ENCODE measurements around the gene ST8SIA6.
"Not testable (repeated sequence)": the region's sequence is repeated elsewhere in the genome, so short reads cannot be mapped to it uniquely, and the experiment has no call there.

ST8SIA6 gene

GRCh38 chr10:17456032-17456548 lies 1.7 kb upstream of the ST8SIA6 start:
- no peak for DNase-seq (ENCODE audit: low read depth)

- DNase-seq (ENCODE audit: low read depth) = no peak
Measured at GRCh38 chr10:17455015-17455520, 673 bp upstream of the ST8SIA6 start.

- no peak for DNase-seq (ENCODE audit: low read depth)
Measured at GRCh38 chr10:17453373-17454091, 863 bp downstream of the ST8SIA6 start.

DNA sequence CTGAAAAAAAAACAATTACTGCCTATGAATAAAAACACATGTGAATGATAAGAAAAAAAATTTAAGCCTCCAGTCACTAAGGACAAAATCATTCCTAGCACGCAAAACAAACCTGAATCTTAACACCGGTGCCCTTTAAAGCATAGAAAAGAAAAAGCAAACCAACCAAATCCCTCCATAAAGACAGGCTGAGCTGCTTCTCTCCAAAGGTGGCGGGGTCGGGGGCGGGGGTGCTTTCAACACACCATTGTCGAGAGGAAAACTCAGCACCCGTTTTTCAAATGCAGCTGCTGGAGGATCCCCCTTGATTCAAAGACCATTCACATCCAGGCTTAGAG lies 1.4 kb downstream of the ST8SIA6 start:
- DNase-seq (ENCODE audit: low read depth) = no peak

DNA sequence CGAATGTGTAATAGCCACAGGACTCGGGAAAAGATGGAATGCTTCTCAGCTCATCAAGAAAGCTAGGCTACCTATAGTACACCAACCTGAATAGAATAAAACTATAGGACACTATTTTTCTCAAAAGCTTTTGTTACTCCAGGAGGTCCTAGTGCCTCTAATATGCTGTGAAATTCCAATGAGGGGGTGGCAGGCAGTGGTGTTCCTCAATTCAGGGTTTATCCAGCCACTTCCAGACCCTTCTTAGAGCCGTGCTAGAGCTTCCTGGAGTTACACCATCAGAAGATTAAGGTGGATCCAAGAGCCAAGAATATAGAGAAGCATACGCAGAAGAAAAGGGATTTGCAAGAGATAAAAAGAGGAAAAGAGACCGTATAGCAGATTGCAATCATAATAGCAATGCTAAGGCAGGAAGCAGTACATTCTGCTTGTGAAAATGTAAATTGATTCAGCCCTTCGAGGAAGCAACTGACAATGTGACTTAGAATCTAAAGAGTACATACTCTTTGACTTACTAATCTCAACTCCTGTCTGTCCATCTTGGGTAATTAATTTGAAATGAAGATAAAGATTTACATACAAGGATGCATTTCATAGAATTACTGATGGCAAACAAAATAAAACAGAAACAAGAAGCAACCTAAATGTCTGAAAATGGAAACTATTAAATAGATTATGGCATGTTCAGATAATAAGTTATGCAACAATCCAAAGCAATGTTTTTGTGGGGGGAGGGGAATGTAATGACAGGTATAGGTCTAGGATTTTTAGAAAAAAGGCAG lies 2.1 kb downstream of the ST8SIA6 start:
- DNase-seq (ENCODE audit: low read depth) = no peak

DNA sequence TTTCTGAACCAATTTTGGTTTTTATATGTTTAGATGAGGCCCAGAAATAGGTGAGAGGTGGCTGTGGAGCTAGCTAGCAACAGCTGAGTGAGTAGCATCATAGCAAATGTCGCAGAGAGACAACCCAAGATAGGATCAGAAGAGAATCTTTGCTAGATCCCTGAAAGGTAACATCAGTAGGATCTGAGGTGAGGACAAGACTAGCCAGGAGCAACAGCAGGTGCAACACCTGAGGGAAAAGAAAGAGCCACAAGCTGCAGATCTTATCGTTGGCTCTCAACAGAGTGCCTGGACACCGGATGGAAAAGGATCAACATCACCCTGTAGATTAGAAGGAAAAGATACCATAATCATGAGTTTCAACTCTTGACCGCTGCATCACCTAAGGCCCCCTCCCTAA lies 4.4 kb downstream of the ST8SIA6 start:
- DNase-seq (ENCODE audit: low read depth) = no peak

- no peak for DNase-seq (ENCODE audit: low read depth)
Measured at GRCh38 chr10:17445400-17445998, 8.9 kb downstream of the ST8SIA6 start.

- no peak for DNase-seq (ENCODE audit: low read depth)
Measured at GRCh38 chr10:17444388-17444714, 10.0 kb downstream of the ST8SIA6 start.

DNA sequence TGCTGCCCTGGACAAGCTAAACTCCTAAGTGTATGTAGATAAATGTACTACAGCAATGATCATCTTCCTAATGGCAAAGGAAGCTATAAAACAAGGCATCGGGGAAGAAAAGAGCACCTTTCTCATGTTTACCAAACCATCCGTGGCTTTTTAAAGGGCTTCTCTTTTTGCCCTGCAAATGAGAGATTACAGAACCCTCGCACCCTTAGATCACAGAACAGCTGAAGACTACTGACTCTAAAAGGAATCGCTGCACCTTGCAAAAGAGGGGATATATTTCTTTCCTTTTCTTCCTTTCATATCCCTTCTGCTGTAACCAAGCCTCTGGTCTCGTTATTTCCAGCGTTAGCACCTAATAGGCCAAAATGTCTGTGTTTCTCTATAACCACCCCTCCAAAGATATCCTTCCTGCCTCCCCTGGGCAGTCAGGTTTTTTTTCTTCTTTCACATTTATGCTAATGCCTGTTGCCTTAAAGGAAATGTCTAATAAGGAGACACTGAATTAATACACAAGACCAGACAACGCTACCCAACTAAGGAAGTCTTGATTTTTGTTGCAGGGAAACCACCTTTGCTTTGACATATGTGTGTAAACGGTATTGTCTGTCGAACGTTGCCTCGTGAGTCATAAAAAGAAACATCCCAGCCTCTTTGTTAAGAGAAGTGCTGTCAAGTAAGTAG lies 10.5 kb downstream of the ST8SIA6 start:
- DNase-seq (ENCODE audit: low read depth) = no peak

- no peak for DNase-seq (ENCODE audit: low read depth)
Measured at GRCh38 chr10:17438583-17438982, 15.8 kb downstream of the ST8SIA6 start.

- not testable (repeated sequence) for DNase-seq (ENCODE audit: low read depth)
Measured at GRCh38 chr10:17436578-17436977, 17.8 kb downstream of the ST8SIA6 start.

DNA sequence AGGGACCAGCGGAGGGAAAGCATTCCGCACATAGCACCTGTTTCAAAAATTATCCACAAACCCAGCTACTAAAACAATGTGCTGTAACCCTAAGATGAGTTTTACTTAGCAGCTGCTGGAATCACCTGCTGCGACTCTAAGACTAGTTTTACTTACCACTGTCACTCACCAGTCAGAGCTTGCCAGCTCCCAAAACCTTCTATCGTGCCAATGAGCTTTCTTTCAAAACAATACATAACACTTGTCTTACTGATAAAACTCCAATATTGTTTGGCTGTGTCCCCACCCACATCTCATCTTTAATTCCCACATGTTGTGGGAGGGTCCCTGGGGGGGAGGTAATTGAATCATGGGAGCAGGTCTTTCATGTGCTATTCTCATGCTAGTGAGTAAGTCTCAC lies 18.4 kb downstream of the ST8SIA6 start:
- DNase-seq (ENCODE audit: low read depth) = no peak

DNA sequence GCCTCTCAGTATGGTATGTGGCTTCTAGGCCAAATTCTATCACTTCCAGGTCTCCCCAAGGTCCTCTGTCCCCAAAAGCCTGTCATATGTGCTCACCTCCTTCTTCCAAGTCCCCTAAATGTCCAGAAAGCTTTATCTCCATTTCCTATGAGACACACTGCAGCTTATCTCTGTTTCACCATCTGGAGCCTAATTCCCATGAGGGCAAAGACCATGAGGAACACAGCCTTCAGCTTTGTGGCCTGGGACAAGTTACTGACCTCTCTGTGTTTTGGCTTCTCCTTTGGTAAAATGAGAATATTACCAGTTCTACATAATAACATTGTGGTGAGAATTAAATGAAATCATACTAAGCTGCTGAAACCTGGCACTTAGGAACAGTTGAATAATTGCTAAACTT lies 19.2 kb downstream of the ST8SIA6 start:
- no peak for DNase-seq (ENCODE audit: low read depth)

DNA sequence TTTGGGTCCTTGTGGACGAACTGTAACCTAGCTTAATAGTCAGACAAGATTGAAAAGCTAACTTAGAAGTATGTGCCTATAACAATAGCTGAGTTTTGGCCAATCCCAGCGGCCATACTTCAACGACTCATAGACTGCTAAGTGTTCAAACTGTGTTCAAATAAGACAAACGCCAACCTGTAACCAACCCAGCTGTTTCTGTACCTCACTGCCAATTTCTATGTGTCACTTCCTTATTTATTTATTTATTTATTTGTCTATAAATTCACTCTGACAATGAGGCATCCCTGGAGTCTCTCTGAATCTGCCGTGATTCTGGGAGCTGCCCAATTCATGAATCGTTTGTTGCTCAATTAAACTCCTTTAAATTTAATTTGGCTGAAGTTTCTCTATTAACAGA lies 21.7 kb downstream of the ST8SIA6 start:
- DNase-seq (ENCODE audit: low read depth) = no peak

DNA sequence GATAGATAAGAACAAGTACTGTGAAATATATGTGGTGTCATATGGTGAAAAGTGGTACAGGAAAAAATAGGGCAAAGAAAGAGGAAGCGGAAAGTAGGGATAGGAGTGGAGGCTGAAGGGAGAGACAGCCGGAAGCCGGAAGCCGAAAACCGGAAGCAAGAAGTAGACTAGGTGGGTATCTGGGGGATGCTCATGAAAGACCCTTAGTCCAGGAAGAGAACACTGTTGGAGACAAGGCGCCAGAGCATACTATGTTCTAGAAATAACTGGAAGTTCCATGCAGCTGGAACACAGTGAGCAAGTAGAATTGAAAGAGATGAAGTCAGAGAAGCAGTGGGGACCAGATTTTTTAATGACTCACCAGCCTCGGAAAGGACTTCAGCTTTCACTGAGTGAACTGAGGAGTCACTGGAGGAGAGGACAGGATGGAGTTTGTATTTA lies 22.5 kb downstream of the ST8SIA6 start:
- DNase-seq (ENCODE audit: low read depth) = peak; percentile 20

- peak; percentile 52 for DNase-seq (ENCODE audit: low read depth)
Measured at GRCh38 chr10:17430647-17431355, 23.6 kb downstream of the ST8SIA6 start.

- DNase-seq (ENCODE audit: low read depth) = no peak
Measured at GRCh38 chr10:17429490-17429889, 24.9 kb downstream of the ST8SIA6 start.

GRCh38 chr10:17428351-17429097 lies 25.9 kb downstream of the ST8SIA6 start:
- DNase-seq (ENCODE audit: low read depth) = no peak

- no peak for DNase-seq (ENCODE audit: low read depth)
Measured at GRCh38 chr10:17427666-17428350, 26.6 kb downstream of the ST8SIA6 start.

DNA sequence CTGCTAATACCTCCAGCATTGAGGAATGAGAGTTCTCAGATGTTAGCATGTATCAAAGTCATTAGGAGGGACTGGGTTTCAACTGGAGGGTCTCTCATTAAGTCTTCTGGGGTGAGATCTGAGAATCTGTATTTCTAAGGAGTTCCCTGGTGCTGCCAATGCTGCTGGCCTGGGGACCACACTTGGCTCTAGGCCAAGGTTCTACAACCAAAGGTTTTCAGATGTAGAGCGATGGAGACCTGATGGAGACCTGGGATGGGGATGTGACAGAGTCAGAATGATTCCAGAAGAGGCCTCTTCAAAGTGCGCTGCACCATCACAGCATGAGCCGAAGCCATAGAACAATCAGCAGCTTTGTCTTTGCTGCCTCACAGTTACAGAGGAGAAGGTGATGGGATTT lies 27.2 kb downstream of the ST8SIA6 start:
- no peak for DNase-seq (ENCODE audit: low read depth)

Data from non-pigmented ciliary epithelial cell (primary cell).